Tongue (tissue), 3 donors: ENCODE measurements around the gene ENKUR. TPM values are rescaled to one million over a fixed set of nuclear protein-coding genes. Genes with fewer than 3 reads are reported as not detected.
A peak's percentile ranks its signal among the peaks of the same experiment; 100 is the strongest.

Source experiments
- DNase-seq: peaks from one replicate; pipeline ENCODE4 v3.0.0-alpha.2; 2015
- small RNA-seq: library from RNA; depleted of rRNA; stranded (forward); fragments of <200 nt; gene quantifications from one replicate; pipeline ENCODE3, GENCODE V24; 2014; ENCODE audit warnings: low replicate concordance
- total RNA-seq: library from RNA; depleted of rRNA; stranded (reverse); fragments of >200 nt; gene quantifications from one replicate; pipeline ENCODE4 v1.2.3, GENCODE V29; 2014

The ENKUR gene
- total RNA-seq, 1 donor from 2014 or later, result 0.21 TPM

DNA sequence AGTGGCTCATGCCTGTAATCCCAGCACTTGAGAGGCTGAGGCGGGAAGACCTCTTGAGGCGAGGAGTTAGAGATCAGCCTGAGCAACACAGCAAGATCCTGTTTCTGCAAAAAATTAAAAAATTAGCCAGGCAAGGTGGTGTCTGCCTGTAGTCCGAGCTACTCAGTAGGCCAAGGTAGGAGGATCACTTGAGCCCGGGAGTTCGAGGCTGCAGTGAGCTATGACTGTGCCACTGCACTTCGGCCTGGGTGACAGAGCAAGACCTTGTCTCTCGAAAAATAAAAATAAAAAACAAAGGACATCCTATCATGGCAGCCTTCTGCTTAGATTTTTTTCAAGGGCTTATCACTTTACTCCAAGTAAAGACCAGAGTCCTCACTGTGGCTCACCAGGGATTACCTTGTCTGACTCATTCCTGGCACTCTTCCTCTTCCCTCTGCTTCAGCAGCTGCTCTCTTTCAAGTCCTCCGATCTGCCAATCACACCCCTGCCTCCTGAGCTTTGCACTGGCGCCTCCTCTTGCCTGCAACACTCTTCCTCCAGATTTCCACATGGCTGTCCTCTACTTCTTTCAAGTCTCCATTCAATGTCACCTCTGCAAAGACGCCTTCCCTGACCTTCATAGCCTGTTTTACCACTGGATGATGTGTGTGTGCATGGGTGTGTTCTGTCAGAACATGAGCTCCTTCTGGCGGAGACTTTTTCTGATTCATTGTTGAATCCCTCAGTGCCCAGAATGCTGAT is 71.3 kb downstream of the ENKUR start:
- DNase-seq, result peak; percentile 56

DNA sequence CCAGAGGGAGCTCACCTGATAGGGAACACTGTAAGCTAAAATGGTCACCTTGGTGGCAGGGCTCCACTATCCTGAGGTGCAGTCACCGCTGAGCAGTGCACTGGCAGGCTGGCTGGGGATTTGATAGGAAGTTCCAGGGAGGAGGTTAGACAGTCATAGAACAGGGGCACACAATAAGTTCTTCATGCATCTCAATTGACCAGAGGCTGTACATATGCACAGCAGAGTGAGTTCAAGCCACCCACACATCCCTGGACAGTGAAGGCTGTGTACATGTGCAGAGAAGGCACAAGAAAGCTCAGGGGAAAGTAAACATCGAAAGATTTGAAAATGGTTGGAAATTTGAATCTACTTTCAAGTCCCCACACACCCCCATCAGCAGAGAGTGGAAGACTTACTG is 77.4 kb downstream of the ENKUR start:
- DNase-seq, result no peak

DNA sequence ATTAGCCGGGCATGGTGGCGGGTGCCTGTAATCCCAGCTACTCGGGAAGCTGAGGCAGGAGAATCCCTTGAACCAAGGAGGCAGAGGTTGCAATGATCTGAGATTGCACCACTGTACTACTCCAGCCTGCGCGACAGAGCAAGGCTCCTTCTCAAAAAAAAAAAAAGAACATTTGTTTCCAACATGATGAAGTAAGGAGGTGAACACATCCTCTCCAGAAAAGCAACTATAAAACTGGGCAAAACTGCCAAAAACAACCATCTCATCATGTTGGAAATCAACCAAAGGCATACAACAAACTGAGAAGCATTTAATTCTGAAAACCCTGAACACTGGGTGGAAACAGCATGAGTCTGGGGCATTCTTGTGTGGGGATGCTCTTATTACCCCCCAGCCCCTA is 77.9 kb downstream of the ENKUR start:
- no peak for DNase-seq

DNA sequence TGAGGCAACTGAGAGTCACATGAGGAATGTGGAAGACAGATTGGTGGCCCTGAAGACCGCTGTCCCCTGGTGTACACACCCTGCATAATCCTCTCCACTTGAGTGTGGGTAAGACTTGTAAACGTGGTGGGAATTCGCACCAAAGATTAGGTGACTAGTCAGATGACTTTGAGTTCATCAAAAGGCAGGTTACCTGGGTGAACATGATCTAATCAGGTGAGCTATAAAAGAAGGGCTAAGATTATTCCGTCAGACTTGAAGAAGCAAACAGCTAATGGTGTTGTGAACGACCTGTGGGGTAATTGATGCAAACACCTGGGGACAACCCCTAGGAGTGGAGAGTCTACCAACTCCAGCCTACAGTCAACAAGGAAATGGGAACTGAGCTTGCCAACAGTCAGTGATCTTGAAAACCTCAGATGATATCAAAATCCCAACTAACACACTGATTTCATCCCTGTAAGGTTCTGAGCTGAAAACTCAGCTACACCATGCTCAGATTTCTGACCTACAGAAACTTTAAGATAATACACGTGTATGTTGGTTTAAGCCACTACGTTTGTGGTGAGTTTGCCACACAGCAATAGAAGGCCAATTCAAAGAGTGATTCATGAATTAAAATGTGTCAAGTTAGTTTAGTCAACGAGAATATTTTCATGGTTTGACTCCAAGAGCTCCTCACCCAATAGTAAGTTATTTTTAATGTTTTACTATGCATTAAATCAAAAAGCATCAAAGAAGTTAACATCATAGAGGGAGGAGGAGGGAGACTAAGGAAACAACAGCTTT is 80.3 kb downstream of the ENKUR start:
- DNase-seq, result no peak

Small RNA genes lying within 50 kb of the gene (small RNA-seq; reads per million reads assigned to genes)
- not detected for gene AL512598.1

Other genes starting within 250 kb of the ENKUR start
- gene PRTFDC1, start 63.6 kb downstream of the ENKUR start, total RNA-seq, result 15.4 TPM
- 9.7 TPM for gene THNSL1, start 454 bp upstream of the ENKUR start, total RNA-seq
- gene GPR158, start 158.8 kb upstream of the ENKUR start, total RNA-seq, result 0.10 TPM